Hepatocyte (in vitro differentiated cells): ENCODE data around the gene SLC36A3. TPM values are rescaled to one million over a fixed set of nuclear protein-coding genes. Genes with fewer than 3 reads are reported as not detected.
"Not testable (repeated sequence)": the region's sequence is repeated elsewhere in the genome, so short reads cannot be mapped to it uniquely, and the experiment has no call there.

Experiments used
- DNase-seq: peaks from one replicate; pipeline ENCODE4 v3.0.0-alpha.2; 2016; ENCODE audit warnings: low spot score
- H2AFZ ChIP-seq: fragments of 200-600 bp; sonication (generic); 2 replicates; pipeline ENCODE4 v1.6.0; 2016; ENCODE audit warnings: antibody characterized with exemption, mild to moderate bottlenecking
- H3K27ac ChIP-seq: fragments of 200-600 bp; sonication (generic); 2 replicates; pipeline ENCODE4 v1.5.1; 2016; ENCODE audit warnings: mild to moderate bottlenecking
- H3K27me3 ChIP-seq: fragments of 200-600 bp; sonication (generic); 2 replicates; pipeline ENCODE4 v1.6.1; 2016
- H3K36me3 ChIP-seq: fragments of 200-600 bp; sonication (generic); replicated peaks from 2 replicates; pipeline ENCODE4 v1.5.1; 2016; ENCODE audit warnings: low read depth; ENCODE audit not compliant: insufficient read depth
- H3K4me1 ChIP-seq: fragments of 200-600 bp; sonication (generic); 2 replicates; pipeline ENCODE4 v1.5.1; 2016; ENCODE audit warnings: mild to moderate bottlenecking, moderate library complexity; ENCODE audit not compliant: insufficient read depth
- H3K4me2 ChIP-seq: fragments of 200-600 bp; sonication (generic); 2 replicates; pipeline ENCODE4 v1.6.0; 2016
- H3K4me3 ChIP-seq: fragments of 200-600 bp; sonication (generic); 2 replicates; pipeline ENCODE4 v1.5.1; 2016; ENCODE audit warnings: mild to moderate bottlenecking
- H3K79me2 ChIP-seq: fragments of 200-600 bp; sonication (generic); 2 replicates; pipeline ENCODE4 v1.6.0; 2017; ENCODE audit warnings: mild to moderate bottlenecking
- H3K9me2 ChIP-seq: fragments of 200-600 bp; sonication (generic); replicated peaks from 2 replicates; pipeline ENCODE4 v1.6.0; 2017; ENCODE audit warnings: mild to moderate bottlenecking; ENCODE audit not compliant: insufficient read depth
- H3K9me3 ChIP-seq: fragments of 200-600 bp; sonication (generic); 2 replicates; pipeline ENCODE4 v1.5.1; 2016; ENCODE audit warnings: low read depth, mild to moderate bottlenecking
- H4K20me1 ChIP-seq: fragments of 200-600 bp; sonication (generic); 2 replicates; pipeline ENCODE4 v1.6.0; 2016; ENCODE audit warnings: mild to moderate bottlenecking; ENCODE audit not compliant: insufficient read depth, poor library complexity, severe bottlenecking
- EZH2 ChIP-seq: fragments of 200-600 bp; sonication (generic); IDR thresholded peaks from 2 replicates; pipeline ENCODE4 v1.6.1; 2016; ENCODE audit warnings: antibody characterized with exemption, mild to moderate bottlenecking, borderline replicate concordance
- EZH2phosphoT487 ChIP-seq: fragments of 200-600 bp; sonication (generic); IDR thresholded peaks from one replicate; pipeline ENCODE4 v1.6.1; 2018; ENCODE audit warnings: antibody characterized with exemption, mild to moderate bottlenecking, low read depth, moderate library complexity; ENCODE audit not compliant: unreplicated experiment, severe bottlenecking
- WGBS: methylation state at CpG from one replicate; pipeline ENCODE4 v1.1.6; 2016; ENCODE audit warnings: low lambda C conversion rate; ENCODE audit errors: missing lambda C conversion rate; 5-methylcytosine and 5-hydroxymethylcytosine counted together
- polyA plus RNA-seq: library from polyadenylated mRNA; unstranded; fragments of >200 nt; fragmentation: Nextera tagmentation; extraction: Ambion mirVana; gene quantifications from 2 replicates; pipeline ENCODE4 v1.2.1, GENCODE V29; 2016
- total RNA-seq: library from RNA; depleted of rRNA; stranded (reverse); fragments of >200 nt; gene quantifications from 2 replicates; pipeline ENCODE4 v1.2.3, GENCODE V29; 2014
- TF ChIP-seq, protein P1 (sequence below): fragments of 200-600 bp; sonication (generic); IDR thresholded peaks from 2 replicates; pipeline ENCODE4 v1.5.1; 2016; ENCODE audit warnings: antibody characterized with exemption, mild to moderate bottlenecking; ENCODE audit not compliant: poor library complexity

Gene SLC36A3
- total and polyA plus RNA-seq, 2 experiments from 2014 or later, result not detected

DNA sequence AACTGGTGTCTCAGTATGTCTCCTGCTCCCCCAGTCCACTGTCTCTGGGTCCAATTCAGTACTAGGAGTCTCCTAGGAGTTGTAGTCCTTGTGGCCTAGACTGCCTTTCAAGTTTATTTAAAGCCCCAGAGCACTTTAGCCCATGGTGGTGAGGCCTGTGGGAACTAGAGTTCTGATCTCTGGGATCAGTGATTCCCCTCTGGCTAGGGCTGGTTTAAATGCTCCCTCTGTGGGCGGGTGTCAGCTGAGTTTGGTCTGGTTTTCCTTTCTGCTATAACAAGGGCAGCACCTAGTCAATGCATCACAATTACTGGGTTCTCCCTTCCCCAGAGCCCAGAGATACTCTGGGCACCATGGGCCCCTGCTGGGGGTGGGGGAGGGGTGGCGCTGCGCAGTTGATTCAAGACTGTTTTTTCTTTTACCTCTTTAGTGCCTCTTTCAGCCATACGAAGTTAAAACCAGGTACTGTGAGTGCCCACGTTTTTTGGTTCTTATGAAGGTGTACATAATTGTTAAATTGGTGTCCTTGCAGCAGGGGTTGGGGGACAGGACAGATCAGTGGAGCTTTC, 9.3 kb upstream of the SLC36A3 start:
- H3K36me3 ChIP-seq, result no peaks in the 10 kb centered on the region
- H3K27ac ChIP-seq, result no peak overlapping the region
- DNase-seq, result no peak
- no peak overlapping the region for H3K4me2 ChIP-seq
- H3K9me2 ChIP-seq, result no peaks in the 10 kb centered on the region
- WGBS, result 71% methylated on average over 5 of the region's 5 CpGs
- H3K4me1 ChIP-seq, result no peaks in the 10 kb centered on the region
- no peak overlapping the region for H2AFZ ChIP-seq
- no peak overlapping the region for H3K4me3 ChIP-seq
- no peaks in the 10 kb centered on the region for H3K79me2 ChIP-seq
- TF ChIP-seq EZH2phosphoT487, result no peak
- TF ChIP-seq, protein P1, sequence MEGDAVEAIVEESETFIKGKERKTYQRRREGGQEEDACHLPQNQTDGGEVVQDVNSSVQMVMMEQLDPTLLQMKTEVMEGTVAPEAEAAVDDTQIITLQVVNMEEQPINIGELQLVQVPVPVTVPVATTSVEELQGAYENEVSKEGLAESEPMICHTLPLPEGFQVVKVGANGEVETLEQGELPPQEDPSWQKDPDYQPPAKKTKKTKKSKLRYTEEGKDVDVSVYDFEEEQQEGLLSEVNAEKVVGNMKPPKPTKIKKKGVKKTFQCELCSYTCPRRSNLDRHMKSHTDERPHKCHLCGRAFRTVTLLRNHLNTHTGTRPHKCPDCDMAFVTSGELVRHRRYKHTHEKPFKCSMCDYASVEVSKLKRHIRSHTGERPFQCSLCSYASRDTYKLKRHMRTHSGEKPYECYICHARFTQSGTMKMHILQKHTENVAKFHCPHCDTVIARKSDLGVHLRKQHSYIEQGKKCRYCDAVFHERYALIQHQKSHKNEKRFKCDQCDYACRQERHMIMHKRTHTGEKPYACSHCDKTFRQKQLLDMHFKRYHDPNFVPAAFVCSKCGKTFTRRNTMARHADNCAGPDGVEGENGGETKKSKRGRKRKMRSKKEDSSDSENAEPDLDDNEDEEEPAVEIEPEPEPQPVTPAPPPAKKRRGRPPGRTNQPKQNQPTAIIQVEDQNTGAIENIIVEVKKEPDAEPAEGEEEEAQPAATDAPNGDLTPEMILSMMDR, result no peak
- no peak for TF ChIP-seq EZH2
- H4K20me1 ChIP-seq, result no peaks in the 10 kb centered on the region
- H3K27me3 ChIP-seq, result no peaks in the 10 kb centered on the region
- no peaks in the 10 kb centered on the region for H3K9me3 ChIP-seq

DNA sequence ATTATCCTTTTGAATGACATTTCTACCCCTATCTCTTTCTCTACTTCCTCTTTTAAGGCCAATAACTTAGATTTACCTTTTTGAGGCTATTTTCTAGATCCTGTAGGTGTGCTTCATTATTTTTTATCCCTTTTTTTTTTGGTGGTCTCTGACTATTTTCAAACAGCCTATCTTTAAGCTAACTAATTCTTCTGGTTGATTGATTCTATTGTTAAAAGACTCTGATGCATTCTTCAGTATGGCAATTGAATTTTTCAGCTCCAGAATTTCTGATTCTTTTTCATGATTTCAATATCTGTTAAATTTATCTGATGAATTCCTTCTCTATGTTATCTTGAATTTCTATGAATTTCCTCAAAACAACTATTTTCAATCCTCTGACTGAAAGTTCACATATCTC, 7.4 kb upstream of the SLC36A3 start:
- H3K9me3 ChIP-seq, result no peaks in the 10 kb centered on the region
- no peak overlapping the region for H3K4me2 ChIP-seq
- H4K20me1 ChIP-seq, result no peaks in the 10 kb centered on the region
- no peak overlapping the region for H3K4me3 ChIP-seq
- H3K79me2 ChIP-seq, result no peaks in the 10 kb centered on the region
- TF ChIP-seq, protein P1, result no peak
- no peak for TF ChIP-seq EZH2
- TF ChIP-seq EZH2phosphoT487, result no peak
- H2AFZ ChIP-seq, result no peak overlapping the region
- no peaks in the 10 kb centered on the region for H3K4me1 ChIP-seq
- H3K9me2 ChIP-seq, result no peaks in the 10 kb centered on the region
- H3K27me3 ChIP-seq, result no peaks in the 10 kb centered on the region
- H3K36me3 ChIP-seq, result no peaks in the 10 kb centered on the region
- no peak overlapping the region for H3K27ac ChIP-seq
- DNase-seq, result no peak

DNA sequence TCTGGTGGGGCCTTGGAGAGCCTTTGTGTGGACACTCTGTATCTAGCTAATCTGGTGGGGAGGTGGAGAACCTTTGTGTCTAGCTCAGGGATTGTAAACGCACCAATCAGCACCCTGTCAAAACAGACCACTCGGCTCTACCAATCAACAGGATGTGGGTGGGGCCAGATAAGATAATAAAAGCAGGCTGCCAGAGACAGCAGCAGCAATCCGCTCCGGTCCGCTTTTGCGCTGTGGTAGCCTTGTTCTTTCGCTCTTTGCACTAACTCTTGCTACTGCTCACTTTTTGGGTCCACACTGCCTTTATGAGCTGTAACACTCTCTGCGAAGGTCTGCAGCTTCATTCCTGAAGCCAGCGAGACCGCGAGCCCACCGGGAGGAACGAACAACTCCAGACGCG, 6.3 kb upstream of the SLC36A3 start:
- not testable (repeated sequence) for H3K36me3 ChIP-seq, H3K4me2 ChIP-seq, H3K27ac ChIP-seq, H2AFZ ChIP-seq, H3K9me3 ChIP-seq, H3K4me3 ChIP-seq, H3K9me2 ChIP-seq, DNase-seq, H3K4me1 ChIP-seq, H3K79me2 ChIP-seq, H4K20me1 ChIP-seq, H3K27me3 ChIP-seq
- 86% methylated on average over 15 of the region's 15 CpGs for WGBS

DNA sequence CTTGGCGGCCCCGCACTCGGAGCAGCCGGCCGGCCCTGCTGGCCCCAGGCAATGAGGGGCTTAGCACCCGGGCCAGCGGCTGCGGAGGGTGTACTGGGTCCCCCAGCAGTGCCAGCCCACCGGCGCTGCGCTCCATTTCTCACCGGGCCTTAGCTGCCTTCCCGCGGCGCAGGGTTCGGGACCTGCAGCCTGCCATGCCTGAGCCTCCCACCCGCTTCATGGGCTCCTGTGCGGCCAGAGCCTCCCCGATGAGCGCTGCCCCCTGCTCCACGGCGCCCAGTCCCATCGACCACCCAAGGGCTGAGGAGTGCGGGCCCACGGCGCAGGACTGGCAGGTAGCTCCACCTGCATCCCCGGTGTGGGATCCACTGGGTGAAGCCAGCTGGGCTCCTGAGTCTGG, 5.7 kb upstream of the SLC36A3 start:
- WGBS, result 96% methylated on average over 15 of the region's 27 CpGs
- H3K4me3 ChIP-seq, result not testable (repeated sequence)

More for the DNA sequence above, 5.7 kb upstream of the SLC36A3 start:
- not testable (repeated sequence) for H3K79me2 ChIP-seq, H3K9me3 ChIP-seq, H3K27me3 ChIP-seq, H2AFZ ChIP-seq, H3K36me3 ChIP-seq, H4K20me1 ChIP-seq, DNase-seq, H3K27ac ChIP-seq, H3K4me2 ChIP-seq, H3K9me2 ChIP-seq, H3K4me1 ChIP-seq
